IPS DF 4.7 (cell line): Measurements from ENCODE around the gene HSP90AB1.
"Not testable (repeated sequence)": the region's sequence is repeated elsewhere in the genome, so short reads cannot be mapped to it uniquely, and the experiment has no call there.

Source experiments
- DNase-seq: peaks from one replicate; pipeline ENCODE4 v3.0.0-alpha.2; 2013; ENCODE audit warnings: low spot score; ENCODE audit errors: extremely low read depth

HSP90AB1 gene

GRCh38 chr6:44222486-44223318, 24.2 kb upstream of the HSP90AB1 start:
- no peak for DNase-seq

GRCh38 chr6:44223319-44224028, 23.4 kb upstream of the HSP90AB1 start, which contains the start of gene SLC29A1:
Gene SLC29A1, plus strand, starts transcription at chr6:44223595. Its CDS starts 3,719 bp downstream, at chr6:44227314.
- no peak for DNase-seq

GRCh38 chr6:44224029-44224964, 22.6 kb upstream of the HSP90AB1 start:
- no peak for DNase-seq

- DNase-seq = no peak
These were observed 22.0 kb upstream of the HSP90AB1 start for GRCh38 chr6:44224965-44225305.

GRCh38 chr6:44225579-44226325, 21.1 kb upstream of the HSP90AB1 start:
- DNase-seq = no peak

- no peak for DNase-seq
These were observed 20.3 kb upstream of the HSP90AB1 start for GRCh38 chr6:44226368-44227147.

GRCh38 chr6:44227148-44227793, 19.6 kb upstream of the HSP90AB1 start:
- no peak for DNase-seq

- DNase-seq = no peak
These were observed 18.9 kb upstream of the HSP90AB1 start for GRCh38 chr6:44228031-44228430.

- no peak for DNase-seq
These were observed 18.5 kb upstream of the HSP90AB1 start for GRCh38 chr6:44228433-44228832.

GRCh38 chr6:44228836-44229235, 18.1 kb upstream of the HSP90AB1 start:
- DNase-seq = no peak

- no peak for DNase-seq
These were observed 17.4 kb upstream of the HSP90AB1 start for GRCh38 chr6:44229376-44230033.

GRCh38 chr6:44230034-44230675, 16.7 kb upstream of the HSP90AB1 start:
- DNase-seq = no peak

- not testable (repeated sequence) for DNase-seq
These were observed 15.5 kb upstream of the HSP90AB1 start for GRCh38 chr6:44231426-44231825.

GRCh38 chr6:44232676-44233566, 14.0 kb upstream of the HSP90AB1 start:
- no peak for DNase-seq

- no peak for DNase-seq
These were observed 13.3 kb upstream of the HSP90AB1 start for GRCh38 chr6:44233567-44234100.

GRCh38 chr6:44234101-44235025, 12.5 kb upstream of the HSP90AB1 start:
- DNase-seq = no peak
